HG03571 (cell line): Measurements from ENCODE around the gene SCD.

Experiments
- ATAC-seq: cut with Tn5 transposase; IDR thresholded peaks from one replicate; pipeline ENCODE4 v1.9.1; 2021; ENCODE audit not compliant: unreplicated experiment

SCD gene

GRCh38 chr10:100339236-100339635, 7.8 kb upstream of the SCD start:
- ATAC-seq: no peak

DNA sequence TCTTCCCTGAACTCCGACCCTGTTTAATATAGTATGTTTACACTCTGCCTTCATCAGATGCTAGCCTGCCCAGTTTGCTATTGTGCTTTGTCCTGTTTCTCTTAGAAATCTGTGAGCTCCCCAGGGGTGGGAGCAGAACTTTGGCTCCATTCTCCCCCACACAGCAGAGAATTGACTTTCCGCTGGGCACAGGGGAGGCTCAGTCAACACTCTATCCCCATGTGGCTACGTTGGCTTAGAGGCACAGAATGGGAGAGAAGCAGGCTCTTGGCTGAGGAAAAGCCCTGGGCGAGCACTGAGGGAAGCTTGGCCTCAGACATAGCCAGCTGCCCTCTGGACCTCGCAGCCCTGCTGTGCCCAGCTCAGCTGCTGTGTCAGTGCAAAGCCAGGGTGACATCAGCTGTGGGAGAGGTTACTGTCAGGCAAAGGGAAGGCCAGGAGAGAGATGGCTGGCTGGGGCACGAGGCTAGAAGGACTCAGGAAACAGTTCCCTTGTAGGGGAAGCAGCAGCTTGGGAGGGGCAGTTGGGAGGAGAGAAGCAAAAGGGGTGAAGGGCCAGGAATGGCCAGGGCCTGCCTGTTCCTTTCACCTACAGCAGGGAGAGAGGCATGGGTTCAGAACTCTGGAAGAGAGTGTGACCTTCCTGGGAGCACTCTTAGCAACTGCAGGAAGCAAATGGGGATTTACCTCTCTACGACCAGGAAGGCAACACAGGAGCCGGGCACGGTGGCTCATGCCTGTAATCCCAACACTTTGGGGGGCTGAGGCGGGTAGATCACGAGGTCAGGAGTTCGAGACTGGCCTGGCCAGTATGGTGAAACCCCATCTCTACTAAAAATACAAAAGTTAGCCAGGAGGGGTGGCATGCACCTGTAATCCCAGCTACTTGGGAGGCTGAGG, 5.8 kb upstream of the SCD start:
- ATAC-seq: no peak

GRCh38 chr10:100341953-100342626, 4.9 kb upstream of the SCD start:
- ATAC-seq: no peak

GRCh38 chr10:100342627-100342972, 4.4 kb upstream of the SCD start:
- no peak for ATAC-seq

- ATAC-seq: no peak
Measured at GRCh38 chr10:100344241-100344788, 2.7 kb upstream of the SCD start.

DNA sequence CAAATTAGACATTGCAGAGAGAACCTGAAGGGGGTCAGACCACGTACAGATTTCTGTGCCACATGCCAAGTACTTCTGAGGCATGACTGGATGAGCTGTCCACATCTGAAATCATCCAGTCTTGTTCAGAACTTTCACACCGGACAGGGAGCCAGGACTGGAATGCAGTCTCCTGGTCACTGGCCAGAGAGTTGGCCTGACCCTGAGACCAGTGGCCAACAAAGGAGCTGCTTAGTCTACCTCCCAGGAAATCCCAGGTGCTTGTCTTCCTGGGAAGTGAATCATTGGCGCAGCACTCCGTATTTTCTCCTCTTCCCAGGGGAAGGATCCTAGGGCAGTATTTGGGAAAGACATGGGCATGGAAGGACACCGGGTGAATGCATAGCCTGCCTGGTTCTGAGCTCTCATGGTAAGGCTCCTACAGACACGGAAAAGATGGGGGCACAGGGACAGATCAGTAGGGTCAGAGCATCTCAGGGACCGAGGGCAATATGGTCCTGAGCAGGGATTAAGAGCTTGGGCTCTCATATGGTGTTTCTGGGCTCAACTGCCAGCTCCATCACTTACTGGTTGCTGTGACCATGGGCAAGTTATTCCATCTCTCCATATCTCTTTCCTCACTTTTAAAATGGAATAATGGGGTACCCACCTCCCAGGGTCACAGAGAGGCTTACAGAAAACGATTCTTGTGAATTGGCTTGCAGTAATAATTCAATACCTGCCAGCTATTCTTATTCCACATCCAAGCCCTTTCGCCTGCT, 1.3 kb upstream of the SCD start:
- ATAC-seq: no peak

- ATAC-seq: peak; percentile 56
Measured at GRCh38 chr10:100346351-100346764, 675 bp upstream of the SCD start.

- ATAC-seq: no peak
Measured at GRCh38 chr10:100347568-100348195, 649 bp downstream of the SCD start.

- no peak for ATAC-seq
Measured at GRCh38 chr10:100348389-100348927, 1.4 kb downstream of the SCD start.

GRCh38 chr10:100349087-100349486, 2.1 kb downstream of the SCD start:
- no peak for ATAC-seq

DNA sequence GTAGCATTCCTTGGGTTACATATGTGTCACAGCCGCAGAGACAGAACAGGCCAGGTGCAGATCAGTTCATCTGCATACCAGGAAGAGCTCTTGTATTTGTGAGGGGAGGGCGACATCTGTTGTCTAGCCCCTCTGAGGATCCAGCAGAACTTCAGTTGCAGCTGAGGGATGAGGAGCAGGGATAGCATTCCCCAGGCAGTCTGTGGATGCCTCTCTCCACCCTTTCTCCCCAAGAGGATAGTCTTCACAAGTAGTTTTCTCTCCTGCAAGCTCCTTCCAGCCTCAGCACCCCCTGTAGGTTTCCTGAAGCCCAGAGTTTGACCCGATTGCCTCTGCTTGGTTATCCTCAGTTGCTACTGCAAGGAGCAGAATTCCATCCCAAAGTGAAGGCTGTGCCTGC, 2.6 kb downstream of the SCD start:
- ATAC-seq: no peak

- ATAC-seq: no peak
Measured at GRCh38 chr10:100350914-100351485, 4.0 kb downstream of the SCD start.

GRCh38 chr10:100353770-100354485, 6.9 kb downstream of the SCD start:
- ATAC-seq: no peak

- no peak for ATAC-seq
Measured at GRCh38 chr10:100355086-100355485, 8.1 kb downstream of the SCD start.

GRCh38 chr10:100356067-100357017, 9.3 kb downstream of the SCD start:
- no peak for ATAC-seq

GRCh38 chr10:100357059-100357858, 10.2 kb downstream of the SCD start:
- no peak for ATAC-seq

DNA sequence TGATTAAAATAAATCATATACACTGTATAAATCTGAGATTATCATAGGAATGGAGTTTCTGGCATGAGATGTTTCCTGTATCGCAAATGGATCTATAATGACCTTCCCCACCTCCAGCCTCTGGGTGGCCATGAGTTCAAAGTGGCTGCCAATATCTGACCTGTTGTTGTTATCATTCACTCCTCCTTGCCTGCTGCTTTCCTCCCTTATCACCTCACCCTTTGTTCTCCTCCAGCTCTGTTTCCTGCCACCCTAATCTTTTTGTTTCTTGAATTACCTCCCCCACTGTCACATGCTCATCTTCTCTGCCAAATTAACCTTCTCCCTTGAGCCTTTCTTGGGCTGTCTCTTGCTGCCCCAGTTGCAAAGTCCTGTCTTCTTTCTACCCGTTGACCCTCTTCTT, 12.0 kb downstream of the SCD start:
- ATAC-seq: no peak
